HG03025 (cell line): ENCODE results near the gene SNAI1.
"Not testable (repeated sequence)": the region's sequence is repeated elsewhere in the genome, so short reads cannot be mapped to it uniquely, and the experiment has no call there.

Experiments used
- ATAC-seq: cut with Tn5 transposase; IDR thresholded peaks from one replicate; pipeline ENCODE4 v1.9.1; 2021; ENCODE audit warnings: mild to moderate bottlenecking, moderate library complexity; ENCODE audit not compliant: unreplicated experiment, low FRiP score

SNAI1 gene

DNA sequence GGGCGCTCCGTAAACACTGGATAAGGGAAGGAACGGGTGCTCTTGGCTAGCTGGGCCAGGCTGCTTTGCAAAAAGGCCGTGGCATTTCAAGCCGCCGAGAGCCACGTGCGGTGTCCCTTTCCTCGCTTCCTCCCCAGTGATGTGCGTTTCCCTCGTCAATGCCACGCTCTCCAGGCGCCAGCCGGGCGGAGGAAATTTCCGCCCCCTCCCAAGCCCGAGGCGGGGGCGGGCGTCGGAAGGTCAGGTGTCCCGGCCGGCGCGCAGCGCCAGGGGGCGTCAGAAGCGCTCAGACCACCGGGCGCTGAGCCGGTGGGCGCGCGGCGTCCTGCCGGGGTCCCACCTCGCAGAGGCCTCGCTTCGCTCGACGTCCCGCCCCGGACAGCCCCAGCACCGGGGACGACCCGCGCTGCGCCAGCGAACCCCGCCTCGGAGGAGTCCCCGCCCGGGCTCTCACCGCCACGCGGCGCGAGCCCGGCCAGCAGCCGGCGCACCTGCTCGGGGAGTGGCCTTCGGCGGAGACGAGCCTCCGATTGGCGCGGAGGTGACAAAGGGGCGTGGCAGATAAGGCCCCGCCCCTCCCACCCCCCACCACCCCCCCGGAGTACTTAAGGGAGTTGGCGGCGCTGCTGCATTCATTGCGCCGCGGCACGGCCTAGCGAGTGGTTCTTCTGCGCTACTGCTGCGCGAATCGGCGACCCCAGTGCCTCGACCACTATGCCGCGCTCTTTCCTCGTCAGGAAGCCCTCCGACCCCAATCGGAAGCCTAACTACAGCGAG lies at the start of gene SNAI1:
Gene SNAI1 (plus strand): TSS at position 635 of the 777 bp plus-strand sequence. CDS start 80 bp downstream, at position 715.
- peak; percentile 72 for ATAC-seq

DNA sequence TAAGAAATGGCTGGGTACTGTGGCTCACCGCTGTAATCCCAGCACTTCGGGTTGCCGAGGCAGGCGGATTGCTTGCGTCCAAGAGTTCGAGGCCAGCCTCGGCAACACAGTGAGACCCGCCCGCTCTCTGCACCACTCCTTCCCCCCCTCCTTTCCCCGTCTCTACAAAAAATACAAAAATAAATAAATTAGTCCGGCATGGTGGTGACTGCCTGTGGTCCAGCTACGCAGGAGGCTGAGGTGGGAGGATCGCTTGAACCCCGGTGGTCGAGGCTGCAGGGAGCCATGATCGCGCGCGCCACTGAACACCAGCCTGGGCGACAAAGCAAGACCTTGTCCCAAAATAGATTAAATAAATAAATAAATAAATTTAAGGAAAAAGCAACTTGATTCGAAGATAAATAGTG lies 47.0 kb upstream of the SNAI1 start:
- peak; percentile 4 for ATAC-seq

DNA sequence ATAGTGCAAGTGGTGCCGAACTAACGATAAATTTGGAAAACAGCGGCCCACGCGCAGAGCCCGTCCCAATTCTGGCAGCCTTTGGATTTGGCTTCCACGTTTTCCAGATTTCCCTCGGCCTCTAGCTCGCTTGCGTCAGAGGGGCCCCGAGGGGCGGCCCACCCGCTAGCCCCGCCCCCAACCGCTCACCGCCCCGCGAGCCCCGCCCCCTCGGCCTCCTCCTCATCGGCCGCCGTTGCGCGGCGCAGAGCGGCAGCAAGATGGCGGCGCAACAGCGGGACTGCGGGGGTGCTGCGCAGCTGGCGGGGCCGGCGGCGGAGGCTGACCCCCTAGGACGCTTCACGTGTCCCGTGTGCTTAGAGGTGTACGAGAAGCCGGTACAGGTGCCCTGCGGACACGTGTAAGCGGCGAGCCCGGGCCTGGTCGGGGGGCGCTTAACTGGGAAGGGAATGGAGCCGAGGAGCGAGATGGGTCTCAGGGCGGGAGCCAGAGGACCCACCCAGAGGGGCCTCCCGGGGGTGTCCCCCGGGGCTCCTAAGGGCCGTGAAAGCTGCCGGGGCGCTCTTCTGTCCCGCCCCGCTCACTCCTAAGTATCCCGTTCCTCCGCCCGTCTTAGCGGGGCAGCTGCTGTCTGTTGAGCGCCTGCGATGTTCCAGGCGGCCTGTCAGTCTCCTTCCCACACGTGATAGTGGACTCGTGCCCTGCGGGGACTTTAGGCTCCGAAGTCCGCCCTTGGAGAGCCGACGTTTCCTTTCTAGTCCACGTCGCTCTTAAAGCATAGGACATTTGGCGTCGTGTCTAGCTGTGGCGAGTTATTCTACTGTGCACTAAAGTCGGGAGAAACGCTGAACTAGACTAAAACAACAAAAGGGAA lies 46.4 kb upstream of the SNAI1 start, which contains the start of gene RNF114:
Gene RNF114 (plus strand): TSS at position 245 of the 874 bp plus-strand sequence. CDS start 16 bp downstream, at position 261.
- ATAC-seq: peak; percentile 53

DNA sequence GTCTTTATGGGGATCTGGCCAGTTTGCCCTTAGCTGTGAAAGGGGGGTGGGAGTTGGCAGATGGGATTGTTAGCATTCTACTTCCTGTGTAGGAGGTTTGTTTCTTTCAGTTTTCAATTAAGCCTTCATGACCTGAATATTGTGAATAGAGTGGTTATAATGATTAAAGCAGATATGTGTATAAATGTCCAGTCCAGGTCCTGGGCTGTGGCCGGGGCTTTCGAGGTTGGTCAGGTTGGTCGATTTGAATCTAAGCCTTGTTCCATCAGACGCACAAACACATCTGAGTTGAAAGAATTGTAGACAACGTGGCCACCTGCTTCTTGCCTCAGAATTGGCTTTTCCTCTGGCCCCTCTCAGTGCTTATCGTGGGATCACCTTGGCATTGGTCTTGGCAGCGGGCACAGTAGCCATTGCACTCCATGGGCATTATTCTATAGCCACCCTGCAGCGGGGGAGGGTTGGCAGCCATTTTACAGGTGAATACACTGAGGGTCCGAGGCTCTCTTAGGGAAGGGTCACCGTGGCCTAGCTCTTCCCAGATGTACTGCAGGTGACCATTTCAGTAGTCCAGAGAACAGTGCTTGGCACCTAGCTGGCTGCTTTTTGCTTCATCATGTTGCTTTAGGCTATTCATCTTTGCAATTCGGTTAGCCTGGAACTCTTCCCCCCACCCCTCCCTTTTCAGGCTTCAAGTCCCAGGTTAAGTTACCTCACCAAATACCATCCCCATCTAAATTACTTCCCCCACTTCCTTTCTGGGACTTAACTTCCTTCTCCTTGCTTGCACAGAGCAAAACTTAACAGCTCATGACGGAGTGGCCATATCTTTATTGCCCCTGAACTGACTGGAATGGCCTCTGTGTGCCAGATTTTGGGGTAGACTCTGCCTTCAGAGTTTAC lies 45.5 kb upstream of the SNAI1 start:
- ATAC-seq: peak; percentile 5

DNA sequence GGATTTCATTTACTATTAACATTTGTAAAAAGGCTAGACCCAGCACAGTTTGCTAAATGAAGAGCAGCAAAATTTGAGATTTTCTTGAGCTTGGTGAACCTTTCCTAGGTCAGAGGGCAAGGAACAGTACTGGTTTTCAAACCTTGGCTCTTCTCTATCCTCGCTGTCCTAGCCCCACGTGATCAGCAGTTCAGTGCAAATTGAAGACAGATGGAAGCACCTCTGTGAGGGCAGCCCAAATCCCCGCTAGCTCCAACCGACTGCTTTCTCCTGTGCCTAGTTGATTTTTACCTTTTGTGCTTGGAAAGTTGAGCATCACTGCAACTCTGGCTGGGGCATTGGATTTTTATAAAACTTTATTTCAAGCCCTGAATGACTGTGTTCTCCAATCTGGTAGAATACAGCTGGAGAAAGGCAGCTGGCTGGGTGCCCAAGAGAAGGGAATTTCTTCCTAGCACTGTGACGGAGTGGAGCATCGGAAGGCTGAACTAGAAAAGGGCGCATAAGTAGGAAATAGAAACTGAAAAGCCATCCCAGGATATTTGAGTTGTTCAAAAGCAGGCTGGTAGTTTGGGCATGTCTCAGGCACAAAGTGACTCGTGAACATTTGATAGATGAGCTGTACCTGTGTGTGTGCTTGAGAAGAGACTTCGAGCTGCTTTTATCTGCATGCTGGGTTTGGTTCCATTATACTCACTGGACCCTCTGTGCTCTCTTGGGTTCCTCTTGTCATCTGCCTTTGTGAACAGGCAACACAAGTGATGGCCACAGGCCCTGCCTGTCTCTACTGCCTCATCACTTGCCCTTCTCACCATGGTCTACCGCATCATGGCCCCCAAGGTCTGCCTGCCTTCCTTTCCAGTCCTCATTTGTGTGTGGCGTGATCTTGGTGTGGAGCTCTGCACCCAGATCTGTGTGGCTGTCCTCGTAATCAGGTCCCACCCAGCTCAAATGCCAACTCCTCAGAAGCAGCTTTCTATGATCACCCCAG lies 44.3 kb upstream of the SNAI1 start:
- no peak for ATAC-seq

DNA sequence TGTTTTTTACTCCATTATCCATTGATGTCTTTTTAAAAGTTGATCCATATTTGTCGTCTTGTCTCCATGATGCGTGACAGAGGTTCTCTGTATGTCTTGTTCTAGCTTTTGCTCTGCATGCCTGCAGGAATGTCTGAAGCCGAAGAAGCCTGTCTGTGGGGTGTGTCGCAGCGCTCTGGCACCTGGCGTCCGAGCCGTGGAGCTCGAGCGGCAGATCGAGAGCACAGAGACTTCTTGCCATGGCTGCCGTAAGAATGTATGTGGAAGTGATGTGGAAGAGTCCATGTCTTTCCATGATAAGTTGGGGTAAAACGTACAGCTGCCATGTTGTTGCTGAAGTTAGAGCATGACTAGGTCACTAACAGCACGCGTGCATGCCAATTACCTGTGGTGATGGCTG lies 41.3 kb upstream of the SNAI1 start:
- ATAC-seq: no peak

DNA sequence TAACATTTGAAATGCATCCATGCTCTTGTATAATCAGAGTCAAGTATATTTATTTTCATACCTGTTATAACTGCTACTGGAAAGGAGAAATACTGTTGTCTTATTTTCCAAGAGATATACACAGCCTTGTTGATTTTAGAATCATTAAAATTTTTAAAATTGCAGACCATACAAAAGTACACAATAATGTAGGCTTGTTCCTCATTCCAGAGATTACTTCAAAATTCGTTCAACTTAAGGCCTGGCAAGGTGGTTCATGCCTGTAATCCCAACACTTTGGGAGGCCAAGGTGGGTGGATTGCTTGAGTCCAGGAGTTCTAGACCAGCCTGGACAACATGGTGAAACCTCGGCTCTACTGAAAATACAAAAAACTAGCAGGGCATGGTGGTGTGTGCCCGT lies 40.5 kb upstream of the SNAI1 start:
- no peak for ATAC-seq

DNA sequence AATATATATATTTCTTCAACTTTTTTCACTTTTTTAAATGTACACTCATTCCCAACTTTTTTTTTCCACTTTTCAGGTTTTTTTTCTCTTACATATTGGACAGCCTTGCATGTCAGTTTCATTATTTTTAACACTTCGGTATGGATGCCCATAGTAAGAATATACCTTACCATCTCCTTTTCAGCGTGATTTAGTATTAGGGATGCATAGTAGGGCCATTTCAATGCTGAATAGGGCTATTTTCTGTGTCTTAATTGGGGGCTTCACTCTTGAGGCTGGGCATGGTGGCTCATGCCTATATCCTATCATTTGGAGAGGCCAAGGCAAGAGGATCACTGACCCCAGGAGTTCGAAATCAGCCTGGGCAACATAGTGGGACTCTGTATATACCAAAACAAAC lies 39.8 kb upstream of the SNAI1 start:
- no peak for ATAC-seq

DNA sequence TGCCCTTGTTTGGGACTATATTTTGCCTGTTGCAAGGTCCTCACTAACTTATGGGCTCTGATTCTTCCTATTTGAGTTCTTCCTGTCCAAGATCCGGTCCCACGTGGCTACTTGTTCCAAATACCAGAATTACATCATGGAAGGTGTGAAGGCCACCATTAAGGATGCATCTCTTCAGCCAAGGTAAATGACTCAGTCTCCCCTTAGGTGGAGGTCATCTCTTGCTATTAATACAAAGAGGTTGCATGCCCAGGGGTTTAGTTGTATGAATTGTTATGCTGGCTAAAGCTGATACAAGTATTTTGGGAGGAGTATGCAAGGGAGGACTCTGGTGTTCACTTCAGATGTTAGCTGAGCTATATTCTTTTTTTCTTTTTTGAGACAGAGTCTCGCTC lies 37.5 kb upstream of the SNAI1 start:
- no peak for ATAC-seq

DNA sequence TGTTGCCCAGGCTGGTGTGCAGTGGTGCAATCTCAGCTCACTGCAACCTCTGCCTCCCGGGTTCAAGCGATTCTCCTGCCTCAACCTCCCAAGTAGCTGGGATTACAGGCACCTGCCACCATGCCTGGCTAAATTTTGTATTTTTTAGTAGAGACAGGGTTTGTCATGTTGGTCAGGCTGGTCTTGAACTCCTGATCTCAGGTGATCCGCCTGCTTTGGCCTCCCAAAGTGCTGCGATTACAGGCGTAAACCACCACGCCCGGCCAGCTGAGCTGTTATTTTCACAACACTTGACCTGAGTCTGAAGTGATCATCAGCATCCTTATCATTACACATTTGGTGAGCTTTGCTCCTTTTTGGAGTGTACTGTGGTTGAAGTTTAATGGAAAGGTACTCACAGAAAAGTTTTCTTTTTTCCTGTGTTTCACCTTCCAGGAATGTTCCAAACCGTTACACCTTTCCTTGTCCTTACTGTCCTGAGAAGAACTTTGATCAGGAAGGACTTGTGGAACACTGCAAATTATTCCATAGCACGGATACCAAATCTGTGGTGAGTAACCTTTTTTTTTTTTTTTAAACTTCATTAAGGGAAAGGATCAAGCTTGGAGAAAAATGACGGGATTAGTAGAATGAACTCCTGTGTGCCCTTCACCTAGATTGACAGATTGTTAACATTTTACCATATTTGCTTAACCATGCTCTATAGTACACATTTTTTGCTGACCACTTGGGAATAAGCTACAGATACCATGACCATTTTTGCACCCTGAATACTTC lies 36.9 kb upstream of the SNAI1 start:
- ATAC-seq: no peak

DNA sequence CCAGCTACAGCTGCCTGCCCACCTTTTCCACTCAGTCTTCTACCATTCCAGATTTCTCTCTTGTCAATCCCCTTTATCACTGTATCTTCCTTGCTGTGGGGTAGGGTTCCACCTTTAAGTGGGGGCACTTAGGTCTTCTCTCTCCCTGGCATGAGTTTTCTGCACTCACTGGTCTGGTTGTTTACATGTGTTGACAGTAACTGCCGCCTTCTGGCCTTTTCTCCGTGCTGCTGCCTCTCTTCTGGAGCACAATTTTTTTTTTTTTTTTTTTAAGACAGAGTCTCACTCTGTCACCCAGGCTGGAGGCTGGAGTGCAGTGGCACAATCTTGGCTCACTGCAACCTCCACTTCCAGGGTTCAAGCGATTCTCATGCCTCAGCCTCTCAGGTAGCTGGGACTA lies 34.6 kb upstream of the SNAI1 start:
- no peak for ATAC-seq

DNA sequence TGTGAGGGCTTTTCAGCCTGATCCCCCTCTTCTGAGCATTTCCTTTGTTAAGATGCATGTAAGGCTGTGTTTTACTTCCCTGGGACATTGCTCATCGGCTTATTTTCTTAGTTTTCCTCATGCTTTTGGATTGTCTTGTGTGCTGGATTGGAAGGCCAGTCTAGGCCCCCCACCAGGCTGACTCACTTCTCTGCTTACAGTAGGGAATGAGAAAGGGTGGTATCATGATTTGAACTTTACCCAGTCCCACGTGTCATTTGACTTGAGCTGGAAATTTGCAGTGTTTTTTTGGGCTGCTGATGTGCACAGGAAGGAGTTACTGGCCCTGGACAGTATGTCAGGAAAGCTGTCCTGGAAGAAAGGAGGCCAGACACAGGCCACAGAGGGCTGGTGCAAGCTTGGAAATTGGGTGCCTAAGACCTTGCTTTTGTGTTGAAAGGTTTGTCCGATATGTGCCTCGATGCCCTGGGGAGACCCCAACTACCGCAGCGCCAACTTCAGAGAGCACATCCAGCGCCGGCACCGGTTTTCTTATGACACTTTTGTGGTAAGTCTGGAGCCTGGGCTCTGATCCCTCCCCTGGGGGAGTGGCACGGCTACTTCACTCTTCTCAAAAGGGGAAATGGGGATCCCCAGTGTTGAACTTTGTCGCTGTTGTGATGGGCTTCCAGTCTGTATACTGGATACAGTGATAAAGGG lies 33.8 kb upstream of the SNAI1 start:
- no peak for ATAC-seq

DNA sequence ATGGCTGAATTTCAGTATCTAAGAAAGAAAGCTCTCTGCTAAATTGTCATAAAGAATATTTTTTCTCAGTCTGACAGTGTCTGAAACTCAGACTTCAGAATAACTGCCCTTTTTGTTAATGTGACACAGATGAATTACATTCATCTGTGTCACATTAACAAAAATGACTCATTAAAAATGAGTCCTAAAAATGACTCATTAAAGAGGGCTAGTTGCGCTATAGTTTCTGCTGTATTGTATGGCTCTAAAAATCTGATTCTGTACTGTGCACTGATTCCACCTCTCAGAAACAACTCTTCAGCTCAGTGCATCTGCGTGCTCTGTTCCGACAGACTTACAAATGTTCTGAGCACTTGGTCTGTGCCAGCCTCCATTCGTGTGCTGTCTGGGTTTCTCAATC lies 31.6 kb upstream of the SNAI1 start:
- ATAC-seq: no peak

DNA sequence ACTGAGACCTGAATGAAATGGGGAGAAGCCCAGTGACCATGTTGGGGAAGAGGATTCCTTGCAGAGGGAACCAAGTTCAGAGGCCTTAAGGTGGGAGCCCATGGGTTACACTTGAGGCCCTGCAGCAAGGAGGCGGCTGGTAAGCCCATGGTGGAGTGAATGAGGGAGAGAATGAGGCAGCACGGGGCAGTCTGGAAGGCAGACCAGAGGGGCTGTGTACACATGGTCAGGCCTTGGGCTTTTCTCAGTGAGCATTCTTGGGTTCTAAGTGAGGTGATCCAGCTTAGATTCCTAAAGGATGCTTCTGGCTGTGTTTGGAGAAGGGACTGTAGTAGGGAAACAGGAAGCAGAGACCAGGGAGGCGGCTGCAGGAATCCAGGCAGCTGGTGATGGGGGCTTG lies 27.6 kb upstream of the SNAI1 start:
- ATAC-seq: no peak

DNA sequence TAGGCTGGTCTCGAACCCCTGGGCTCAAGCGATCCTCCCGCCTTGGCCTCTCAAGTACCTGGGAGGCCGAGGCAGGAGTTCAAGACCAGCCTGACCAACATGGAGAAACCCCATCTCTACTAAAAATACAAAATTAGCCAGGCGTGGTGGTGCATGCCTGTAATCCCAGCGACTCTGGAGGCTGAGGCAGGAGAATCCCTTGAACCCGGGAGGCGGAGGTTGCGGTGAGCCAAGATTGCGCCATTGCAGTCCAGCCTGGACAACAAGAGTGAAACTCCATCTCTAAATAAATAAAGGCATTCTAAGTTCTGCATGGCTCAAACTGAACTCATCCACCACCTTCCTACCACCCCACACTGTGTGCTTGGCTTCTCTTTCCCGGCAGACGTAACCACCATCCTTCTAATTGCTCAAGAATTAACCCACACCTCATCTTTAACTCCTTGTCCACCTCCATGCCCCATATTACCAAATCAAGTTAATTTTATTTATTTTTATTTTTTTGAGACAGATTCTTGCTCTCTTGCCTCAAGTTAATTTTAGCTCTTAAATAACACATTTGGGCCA lies 26.9 kb upstream of the SNAI1 start:
- ATAC-seq: not testable (repeated sequence)

DNA sequence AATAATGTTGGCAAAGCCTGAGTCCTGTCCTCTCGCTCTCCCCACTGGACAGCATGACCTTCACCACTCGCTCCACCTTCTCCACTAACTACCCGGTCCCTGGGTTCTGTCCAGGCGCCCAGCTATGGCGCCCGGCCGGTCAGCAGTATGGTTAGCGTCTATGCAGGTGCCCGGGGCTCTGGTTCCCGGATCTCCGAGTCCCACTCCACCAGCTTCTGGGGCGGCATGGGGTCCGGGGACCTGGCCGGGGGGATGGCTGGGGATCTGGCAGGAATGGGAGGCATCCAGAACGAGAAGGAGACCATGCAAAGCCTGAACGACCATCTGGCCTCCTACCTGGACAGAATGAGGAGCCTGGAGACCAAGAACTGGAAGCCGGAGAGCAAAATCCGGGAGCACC lies 26.1 kb upstream of the SNAI1 start:
- ATAC-seq: no peak

DNA sequence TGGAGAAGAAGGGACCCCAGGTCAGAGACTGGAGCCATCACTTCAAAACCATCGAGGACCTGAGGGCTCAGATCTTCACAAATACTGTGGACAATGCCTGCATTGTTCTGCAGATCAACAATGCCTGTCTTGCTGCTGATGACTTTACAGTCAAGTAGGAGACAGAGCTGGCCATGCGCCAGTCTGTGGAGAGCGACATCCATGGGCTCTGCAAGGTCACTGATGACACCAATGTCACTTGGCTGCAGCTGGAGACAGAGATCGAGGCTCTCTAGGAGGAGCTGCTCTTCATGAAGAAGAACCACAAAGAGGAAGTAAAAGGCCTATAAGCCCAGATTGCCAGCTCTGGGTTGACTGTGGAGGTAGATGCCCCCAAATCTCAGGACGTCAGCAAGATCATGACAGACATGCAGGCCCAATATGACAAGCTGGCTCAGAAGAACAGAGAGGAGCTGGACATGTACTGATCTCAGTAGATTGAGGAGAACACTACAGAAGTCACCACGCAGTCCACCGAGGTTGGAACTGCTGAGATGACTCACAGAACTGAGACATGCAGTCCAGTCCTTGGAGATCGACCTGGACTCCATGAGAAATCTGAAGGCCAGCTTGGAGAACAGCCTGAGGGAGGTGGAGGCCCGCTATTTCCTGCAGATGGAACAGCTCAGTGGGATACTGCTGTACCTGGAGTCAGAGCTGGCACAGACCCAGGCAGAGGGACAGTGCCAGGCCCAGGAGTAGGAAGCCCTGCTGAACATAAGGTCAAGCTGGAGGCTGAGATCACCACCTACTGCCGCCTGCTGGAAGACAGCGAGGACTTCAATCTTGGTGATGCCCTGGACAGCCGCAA lies 25.5 kb upstream of the SNAI1 start:
- ATAC-seq: not testable (repeated sequence)
